ENCODE results near the gene ZFYVE28.

DNA sequence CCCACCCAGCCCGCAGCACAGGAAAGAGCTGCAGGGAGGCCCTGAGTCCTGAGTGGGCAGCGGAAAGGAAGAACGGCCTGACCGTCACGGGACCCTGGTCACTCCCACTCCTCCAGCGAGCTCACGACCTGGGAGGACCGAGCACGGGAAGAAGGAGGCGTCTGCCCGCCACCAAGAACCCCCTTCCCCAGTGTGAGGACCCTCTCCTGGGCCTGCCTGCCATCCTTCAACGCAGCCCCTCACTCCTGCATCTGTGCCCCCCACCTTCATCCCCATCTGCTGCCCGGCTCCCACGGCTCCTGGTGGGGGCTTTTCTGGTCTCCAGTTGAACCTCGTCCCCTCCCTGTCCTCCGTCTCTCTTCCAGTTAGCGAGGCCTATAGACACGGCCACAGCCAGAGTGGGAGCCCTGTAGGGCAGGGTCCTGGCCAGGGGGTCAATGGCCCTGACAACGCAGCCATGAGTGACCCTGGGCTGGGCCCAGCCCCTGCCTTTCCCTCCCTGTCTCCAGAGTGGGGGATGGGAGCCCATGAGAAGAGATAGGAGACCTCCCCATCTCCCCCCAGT lies 115.2 kb downstream of the ZFYVE28 start:
- TF ChIP-seq, protein P1, sequence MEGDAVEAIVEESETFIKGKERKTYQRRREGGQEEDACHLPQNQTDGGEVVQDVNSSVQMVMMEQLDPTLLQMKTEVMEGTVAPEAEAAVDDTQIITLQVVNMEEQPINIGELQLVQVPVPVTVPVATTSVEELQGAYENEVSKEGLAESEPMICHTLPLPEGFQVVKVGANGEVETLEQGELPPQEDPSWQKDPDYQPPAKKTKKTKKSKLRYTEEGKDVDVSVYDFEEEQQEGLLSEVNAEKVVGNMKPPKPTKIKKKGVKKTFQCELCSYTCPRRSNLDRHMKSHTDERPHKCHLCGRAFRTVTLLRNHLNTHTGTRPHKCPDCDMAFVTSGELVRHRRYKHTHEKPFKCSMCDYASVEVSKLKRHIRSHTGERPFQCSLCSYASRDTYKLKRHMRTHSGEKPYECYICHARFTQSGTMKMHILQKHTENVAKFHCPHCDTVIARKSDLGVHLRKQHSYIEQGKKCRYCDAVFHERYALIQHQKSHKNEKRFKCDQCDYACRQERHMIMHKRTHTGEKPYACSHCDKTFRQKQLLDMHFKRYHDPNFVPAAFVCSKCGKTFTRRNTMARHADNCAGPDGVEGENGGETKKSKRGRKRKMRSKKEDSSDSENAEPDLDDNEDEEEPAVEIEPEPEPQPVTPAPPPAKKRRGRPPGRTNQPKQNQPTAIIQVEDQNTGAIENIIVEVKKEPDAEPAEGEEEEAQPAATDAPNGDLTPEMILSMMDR (IDR thresholded peaks at IDR 0.05) = no peak
- no peak for TF ChIP-seq POLR2A (IDR thresholded peaks at IDR 0.05)
